Endothelial cell of umbilical vein (primary cell): ENCODE results near the gene HDAC8. TPM values are rescaled to one million over a fixed set of nuclear protein-coding genes. Genes with fewer than 3 reads are reported as not detected.

Experiments
- BruUV-seq: library from RNA; stranded (reverse); fragments of 400-500 nt; replicated peaks from 2 replicates; lab custom pipeline; 2021; lab: Mats Ljungman, UMichigan
- CTCF ChIA-PET: fragments of 300-600, 350-600 bp; sonication (Branson Sonifier 250); formaldehyde crosslinking; loops from one replicate; lab custom pipeline; 2021; ENCODE audit warnings: antibody characterized with exemption, inconsistent platforms; lab: Charles Lee
- POLR2A ChIA-PET: fragments of 300-600, 350-600 bp; sonication (Branson Sonifier 250); formaldehyde crosslinking; loops from one replicate; lab custom pipeline; 2021; ENCODE audit warnings: antibody characterized with exemption, inconsistent platforms; lab: Charles Lee
- DNase-seq: peaks from one replicate; pipeline ENCODE4 v3.0.0-alpha.2; 2011; ENCODE audit warnings: low read depth, low spot score
- FAIRE-seq: peaks from 2 replicates; lab custom pipeline; 2011; peaks lifted over from hg19 to GRCh38; lab: Jason Lieb, UNC
- H2AFZ ChIP-seq: 2 replicates; pipeline ENCODE4 v1.6.0; 2012; ENCODE audit warnings: low read depth, low read length, control low read depth, inconsistent platforms
- H3K27ac ChIP-seq: 2 replicates; pipeline ENCODE4 v1.5.1; 2011; ENCODE audit warnings: low read depth, mild to moderate bottlenecking, control low read depth, low read length, moderate library complexity; ENCODE audit not compliant: insufficient read depth
- H3K27me3 ChIP-seq, 2 experiments: 2 replicates each; pipeline versions ENCODE4 v1.6.0 to v1.6.1; 2011; ENCODE audit warnings: low read length in 2 of 2, mixed read lengths in 1 of 2; ENCODE audit not compliant: control insufficient read depth in 2 of 2, insufficient read depth in 2 of 2
- H3K36me3 ChIP-seq, 2 experiments: 2 replicates in 1 of 2; 3 replicates in 1 of 2; pipeline ENCODE4 v1.5.1; 2011; ENCODE audit warnings: low read length in 2 of 2, mild to moderate bottlenecking in 1 of 2, moderate library complexity in 1 of 2; ENCODE audit not compliant: control insufficient read depth in 2 of 2, insufficient read depth in 2 of 2; ENCODE audit errors: extremely low read depth in 1 of 2
- H3K4me1 ChIP-seq: 3 replicates; pipeline ENCODE4 v1.5.1; 2011; ENCODE audit warnings: mild to moderate bottlenecking, low read length; ENCODE audit not compliant: control insufficient read depth, insufficient read depth; ENCODE audit errors: extremely low read depth
- H3K4me2 ChIP-seq: 2 replicates; pipeline ENCODE4 v1.6.1; 2011; ENCODE audit warnings: low read length, control low read depth, mixed read lengths; ENCODE audit not compliant: insufficient read depth
- H3K4me3 ChIP-seq, 3 experiments: fragments of 200-600 bp in 1 of 3; sonication (generic), shearing (Covaris generic) in 1 of 3; replicated peaks in 1 of 3; 2 replicates each; pipeline ENCODE4 v1.5.1; 2011 to 2016; ENCODE audit warnings: control low read depth in 3 of 3, low read length in 3 of 3, mild to moderate bottlenecking in 2 of 3, inconsistent platforms in 1 of 3, low read depth in 1 of 3, moderate library complexity in 1 of 3; ENCODE audit not compliant: insufficient read depth in 1 of 3
- H3K79me2 ChIP-seq: 2 replicates; pipeline ENCODE4 v1.6.0; 2012; ENCODE audit warnings: low read length, inconsistent platforms; ENCODE audit not compliant: control insufficient read depth, insufficient read depth
- H3K9ac ChIP-seq: replicated peaks from 2 replicates; pipeline ENCODE3; 2011; ENCODE audit warnings: low read length, control low read depth; ENCODE audit not compliant: insufficient read depth; ENCODE audit errors: extremely low read depth
- H3K9me1 ChIP-seq: replicated peaks from 3 replicates; pipeline ENCODE4 v1.6.0; 2011; ENCODE audit warnings: mild to moderate bottlenecking, low read length; ENCODE audit not compliant: control insufficient read depth, insufficient read depth; ENCODE audit errors: extremely low read depth
- H3K9me3 ChIP-seq: replicated peaks from 2 replicates; pipeline ENCODE4 v1.5.1; 2012; ENCODE audit warnings: low read length, inconsistent platforms; ENCODE audit not compliant: control insufficient read depth, insufficient read depth
- H4K20me1 ChIP-seq: replicated peaks from 2 replicates; pipeline ENCODE3; 2011; ENCODE audit warnings: mild to moderate bottlenecking, low read length; ENCODE audit not compliant: control insufficient read depth, insufficient read depth; ENCODE audit errors: extremely low read depth
- EZH2 ChIP-seq: IDR thresholded peaks from 2 replicates; pipeline ENCODE4 v1.6.1; 2012; ENCODE audit warnings: borderline replicate concordance, low read depth, mild to moderate bottlenecking, moderate library complexity, low read length, inconsistent platforms; ENCODE audit not compliant: severe bottlenecking
- FOS ChIP-seq: IDR thresholded peaks from 2 replicates; pipeline ENCODE4 v1.6.1; 2011; ENCODE audit warnings: mild to moderate bottlenecking, low read length, moderate library complexity, borderline replicate concordance; ENCODE audit not compliant: insufficient read depth
- GATA2 ChIP-seq: IDR thresholded peaks from 2 replicates; pipeline ENCODE4 v1.7.0; 2011; ENCODE audit warnings: low read depth, mild to moderate bottlenecking, moderate library complexity, mixed read lengths, low read length; ENCODE audit not compliant: insufficient read length, insufficient read depth
- JUN ChIP-seq: IDR thresholded peaks from 2 replicates; pipeline ENCODE4 v1.6.1; 2011; ENCODE audit warnings: borderline replicate concordance, low read depth; ENCODE audit not compliant: insufficient read length, insufficient read depth
- MAX ChIP-seq: IDR thresholded peaks from 2 replicates; pipeline ENCODE4 v1.6.1; 2011; ENCODE audit not compliant: insufficient read depth, insufficient read length
- MYC ChIP-seq: IDR thresholded peaks from one replicate; pipeline ENCODE4 v1.6.1; 2011; ENCODE audit warnings: mild to moderate bottlenecking, low read depth, low read length
- POLR2A ChIP-seq: IDR thresholded peaks from 2 replicates; pipeline ENCODE4 v1.6.1; 2012; ENCODE audit warnings: low read depth, mild to moderate bottlenecking, control low read depth, low read length
- POLR2AphosphoS5 ChIP-seq: IDR thresholded peaks from 2 replicates; pipeline ENCODE4 v1.6.1; 2012; ENCODE audit warnings: low read depth, mild to moderate bottlenecking, control low read depth, low read length, moderate library complexity; ENCODE audit not compliant: insufficient read depth
- dilution Hi-C: fragments of 300-500 bp; cut with MboI; formaldehyde crosslinking; loops from one replicate; pipeline ENCODE4 v1.15.0; 2019; ENCODE audit warnings: low sequenced_read_pairs; ENCODE audit not compliant: extremely low pct_ligation_motif_present
- intact Hi-C: fragments of 100-400 bp; cut with micrococcal nuclease; formaldehyde crosslinking; loops from one replicate; pipeline ENCODE4 v1.10.0; 2022
- polyA plus RNA-seq, 4 experiments: library from polyadenylated mRNA; depleted of rRNA in 3 of 4; stranded (reverse) in 3 of 4; unstranded in 1 of 4; fragments of >200 nt; gene quantifications; 2 replicates each; pipeline versions ENCODE4 v1.2.1 to v1.2.3, GENCODE V29; 2011 to 2012; ENCODE audit warnings: missing spikeins in 1 of 4
- total RNA-seq: library from RNA; stranded (reverse); gene quantifications from 2 replicates; pipeline ENCODE4 v1.2.3, GENCODE V29; 2021
- TF ChIP-seq, protein P1 (sequence below), 2 donors: IDR thresholded peaks; 1 replicate in 1 of 2; 2 replicates in 1 of 2; pipeline ENCODE4 v1.5.1; 2011; ENCODE audit warnings: low read length in 2 of 2, mild to moderate bottlenecking in 2 of 2, moderate library complexity in 2 of 2, control low read depth in 1 of 2, inconsistent platforms in 1 of 2, low read depth in 1 of 2; ENCODE audit not compliant: insufficient read depth in 1 of 2; ENCODE audit errors: extremely low read depth in 1 of 2

The HDAC8 gene
- total and polyA plus RNA-seq, 2 donors (not counting 3 experiments of a cell fraction or from before 2014, with no cell fraction given): 17.6 to 37.2 TPM

DNA sequence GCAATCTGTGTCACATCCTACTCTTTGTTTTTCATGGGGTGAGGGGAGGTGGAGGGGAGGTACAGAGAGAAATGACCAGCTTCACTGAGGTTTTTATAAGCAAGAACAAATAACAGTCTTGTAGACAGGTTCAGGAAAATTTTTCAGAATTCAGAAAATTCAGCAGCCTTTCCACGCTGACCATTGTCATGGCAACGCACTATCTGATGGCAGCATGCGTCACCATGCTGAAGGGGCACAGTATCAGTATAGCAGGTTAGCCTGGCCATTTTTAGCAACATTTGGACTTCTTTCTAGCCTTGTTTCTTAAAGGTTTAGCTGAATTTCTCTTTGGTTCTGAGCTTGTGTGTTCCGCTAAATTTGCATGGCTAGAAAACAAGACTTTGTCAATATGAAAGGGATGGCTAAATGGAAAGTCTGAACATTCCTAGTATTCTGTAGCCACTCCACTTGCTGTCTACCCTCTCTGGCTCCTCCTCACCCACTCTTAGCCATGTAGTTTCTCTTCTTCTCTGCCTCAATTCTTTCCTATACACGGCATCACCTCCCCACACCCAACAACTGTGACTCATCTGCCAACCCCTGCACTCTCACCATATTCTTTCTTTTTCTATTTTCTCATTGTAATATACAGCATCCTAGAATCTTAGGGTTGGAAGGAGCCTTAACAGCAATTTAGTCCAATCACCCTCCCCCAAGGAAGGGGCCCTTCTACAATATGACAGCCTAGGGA, 224.2 kb downstream of the HDAC8 start:
- Histone ChIP-seq H3K4me3 (no peak overlapping the region), H3K9me3 (no peaks in the 10 kb centered on the region), H3K4me2 (no peak overlapping the region), H3K9me1 (no peaks in the 10 kb centered on the region), H3K27ac (no peak overlapping the region), H3K9ac (no peak overlapping the region), H2AFZ (no peak overlapping the region), H3K27me3 (no peaks in the 10 kb centered on the region), H3K4me1 (no peaks in the 10 kb centered on the region), H3K36me3 (peaks cover 0 to 5% of the 10 kb centered on the region in 2 experiments), H3K79me2 (no peaks in the 10 kb centered on the region), H4K20me1 (no peaks in the 10 kb centered on the region)
- intact Hi-C loops (no loop called here), dilution Hi-C loops (no loop called here)
- no peak for TF ChIP-seq POLR2A
- no peak for TF ChIP-seq MYC
- TF ChIP-seq EZH2: no peak
- ChIA-PET POLR2A (no interaction called here), CTCF (no interaction called here)
- BruUV-seq: no TSS peak
- FAIRE-seq (no peak), DNase-seq (no peak)

DNA sequence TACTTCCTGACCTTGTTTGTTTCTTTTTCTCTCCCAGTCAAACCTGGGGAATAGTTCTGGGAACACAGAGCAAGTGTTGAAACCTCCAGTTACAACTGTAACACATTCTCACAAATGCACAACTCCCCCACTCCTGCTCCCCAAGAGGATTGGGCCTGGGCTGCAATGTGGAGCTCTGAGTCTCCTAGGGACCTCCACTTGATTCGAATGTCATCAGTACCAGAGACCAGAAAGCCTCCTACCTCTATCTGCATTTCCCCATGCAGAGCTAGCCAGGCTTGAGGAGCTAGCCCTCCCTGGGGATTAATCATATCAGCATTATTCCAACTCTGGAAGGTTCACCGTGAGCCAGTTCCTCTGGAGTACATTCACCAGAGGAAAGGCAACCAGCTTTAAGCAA, 225.3 kb downstream of the HDAC8 start:
- Histone ChIP-seq H3K4me2 (no peak overlapping the region), H3K4me1 (no peaks in the 10 kb centered on the region), H2AFZ (no peak overlapping the region), H3K27ac (no peak overlapping the region), H3K9me3 (no peaks in the 10 kb centered on the region), H3K4me3 (no peak overlapping the region), H3K9ac (no peak overlapping the region), H3K9me1 (no peaks in the 10 kb centered on the region), H3K36me3 (peaks cover 0 to 5% of the 10 kb centered on the region in 2 experiments), H3K27me3 (no peaks in the 10 kb centered on the region), H4K20me1 (no peaks in the 10 kb centered on the region), H3K79me2 (no peaks in the 10 kb centered on the region)
- POLR2A ChIA-PET: no interaction called here
- dilution Hi-C loops (no loop called here), intact Hi-C loops (no loop called here)
- TF ChIP-seq MYC (no peak), MAX (no peak), JUN (no peak), POLR2A (no peak), EZH2 (no peak), FOS (no peak), GATA2 (no peak), POLR2AphosphoS5 (no peak)
- TF ChIP-seq, protein P1, sequence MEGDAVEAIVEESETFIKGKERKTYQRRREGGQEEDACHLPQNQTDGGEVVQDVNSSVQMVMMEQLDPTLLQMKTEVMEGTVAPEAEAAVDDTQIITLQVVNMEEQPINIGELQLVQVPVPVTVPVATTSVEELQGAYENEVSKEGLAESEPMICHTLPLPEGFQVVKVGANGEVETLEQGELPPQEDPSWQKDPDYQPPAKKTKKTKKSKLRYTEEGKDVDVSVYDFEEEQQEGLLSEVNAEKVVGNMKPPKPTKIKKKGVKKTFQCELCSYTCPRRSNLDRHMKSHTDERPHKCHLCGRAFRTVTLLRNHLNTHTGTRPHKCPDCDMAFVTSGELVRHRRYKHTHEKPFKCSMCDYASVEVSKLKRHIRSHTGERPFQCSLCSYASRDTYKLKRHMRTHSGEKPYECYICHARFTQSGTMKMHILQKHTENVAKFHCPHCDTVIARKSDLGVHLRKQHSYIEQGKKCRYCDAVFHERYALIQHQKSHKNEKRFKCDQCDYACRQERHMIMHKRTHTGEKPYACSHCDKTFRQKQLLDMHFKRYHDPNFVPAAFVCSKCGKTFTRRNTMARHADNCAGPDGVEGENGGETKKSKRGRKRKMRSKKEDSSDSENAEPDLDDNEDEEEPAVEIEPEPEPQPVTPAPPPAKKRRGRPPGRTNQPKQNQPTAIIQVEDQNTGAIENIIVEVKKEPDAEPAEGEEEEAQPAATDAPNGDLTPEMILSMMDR (IDR thresholded peaks at IDR 0.05; ENCODE audit: extremely low read depth in 1 of 2, insufficient read depth in 1 of 2, low read depth in 1 of 2, low read length in 2 of 2): no peak
- peak; percentile 15 for FAIRE-seq
- CTCF ChIA-PET: no interaction called here
- no peak for DNase-seq
- BruUV-seq: no TSS peak
